Hematopoietic multipotent progenitor cell treated with erythropoietin and hydrocortisone succinate and interleukin-3 and kit ligand, for 15 days (in vitro differentiated cells): ENCODE measurements around the gene PHACTR4.
"Not testable (repeated sequence)": the region's sequence is repeated elsewhere in the genome, so short reads cannot be mapped to it uniquely, and the experiment has no call there.

Source experiments
- DNase-seq: peaks from one replicate; pipeline ENCODE4 v3.0.0-alpha.2; 2015; ENCODE audit warnings: low spot score

PHACTR4 gene

DNA sequence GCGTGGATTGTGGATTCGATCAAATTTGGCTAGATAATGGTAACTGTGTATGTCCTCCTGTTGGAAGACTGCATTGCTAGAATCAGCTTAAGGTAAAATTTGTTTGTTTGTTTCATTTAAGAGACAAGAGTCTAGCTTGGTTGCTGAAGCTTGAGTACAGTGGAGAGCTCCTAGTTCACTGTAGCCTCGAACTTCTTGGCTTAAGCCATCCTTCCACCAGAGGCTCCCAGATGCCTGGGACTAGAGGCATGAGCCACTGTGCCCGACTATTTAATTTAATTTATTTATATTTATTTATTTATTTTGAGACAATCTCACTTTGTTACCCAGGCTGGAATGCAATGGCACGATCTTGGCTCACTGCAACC is 1.5 kb downstream of the PHACTR4 start:
- DNase-seq, result no peak

DNA sequence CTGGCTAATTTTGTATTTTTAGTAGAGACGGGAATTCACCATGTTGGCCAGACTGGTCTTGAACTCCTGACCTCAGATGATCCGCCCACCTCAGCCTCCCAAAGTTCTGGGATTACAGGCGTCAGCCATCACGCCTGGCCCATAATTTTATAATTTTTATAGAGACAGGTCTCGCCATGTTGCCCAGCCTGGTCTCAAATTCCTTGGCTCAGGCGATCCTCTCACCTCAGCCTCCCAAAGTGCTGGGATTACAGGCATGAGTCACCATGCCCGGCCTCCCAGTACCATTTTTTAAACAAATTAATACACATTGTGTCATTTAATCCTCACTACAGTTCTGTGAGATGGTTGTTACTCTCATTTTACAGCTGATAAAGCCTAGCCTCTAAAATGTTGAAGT is 3.9 kb downstream of the PHACTR4 start:
- DNase-seq, result not testable (repeated sequence)

DNA sequence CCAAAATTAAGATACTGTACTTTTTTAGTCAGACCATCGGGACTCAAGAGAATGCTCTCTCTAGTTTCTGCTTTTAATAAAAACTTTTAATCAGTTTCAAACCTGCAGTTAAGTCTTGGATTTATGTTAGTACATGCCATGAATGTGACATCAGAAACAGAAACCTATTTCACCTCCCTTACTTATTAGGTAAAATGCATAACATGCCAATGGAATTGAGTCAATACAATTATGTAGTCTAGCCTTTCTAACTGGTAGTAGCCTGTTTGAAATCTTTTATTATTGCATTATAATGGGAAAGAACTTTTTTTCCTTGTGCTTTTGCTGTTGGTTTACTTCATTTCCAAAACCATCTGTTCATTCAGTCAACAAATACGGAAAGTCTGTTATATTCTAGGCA is 4.8 kb downstream of the PHACTR4 start:
- no peak for DNase-seq

DNA sequence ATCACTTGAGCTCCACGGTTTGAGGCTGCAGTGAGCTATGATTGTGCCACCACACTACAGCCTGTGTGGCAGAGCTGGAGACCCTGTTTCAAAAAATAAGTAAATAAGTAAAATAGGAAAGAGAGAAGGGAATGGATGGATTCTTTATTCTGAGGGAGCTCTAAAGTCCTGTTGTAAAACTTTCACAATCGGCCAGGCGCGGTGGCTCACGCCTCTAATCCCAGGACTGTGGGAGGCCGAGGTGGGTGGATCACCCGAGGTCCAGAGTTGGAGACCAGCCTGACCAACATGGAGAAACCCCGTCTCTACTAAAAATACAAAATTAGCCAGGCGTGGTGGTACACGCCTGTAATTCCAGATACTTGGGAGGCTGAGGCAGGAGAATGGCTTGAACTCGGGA is 6.1 kb downstream of the PHACTR4 start:
- not testable (repeated sequence) for DNase-seq

DNA sequence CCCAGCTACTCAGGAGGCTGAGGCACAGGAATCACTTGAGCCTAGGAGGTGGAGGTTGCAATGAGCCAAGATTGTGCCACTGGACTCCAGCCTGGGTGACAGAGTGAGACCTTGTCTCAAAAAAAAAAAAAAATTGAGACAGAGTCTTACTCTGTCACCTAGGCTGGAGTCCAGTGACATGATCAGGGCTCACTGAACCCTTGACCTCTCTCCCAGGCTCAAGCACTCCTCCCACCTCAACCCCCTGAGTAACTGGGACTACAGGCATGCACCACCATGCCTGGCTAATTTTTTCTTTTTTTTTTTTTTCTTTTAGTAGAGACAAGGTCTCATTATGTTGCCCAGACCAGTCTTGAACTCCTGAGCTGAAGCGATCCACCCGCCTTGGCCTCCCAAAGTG is 6.7 kb downstream of the PHACTR4 start:
- DNase-seq, result not testable (repeated sequence)

DNA sequence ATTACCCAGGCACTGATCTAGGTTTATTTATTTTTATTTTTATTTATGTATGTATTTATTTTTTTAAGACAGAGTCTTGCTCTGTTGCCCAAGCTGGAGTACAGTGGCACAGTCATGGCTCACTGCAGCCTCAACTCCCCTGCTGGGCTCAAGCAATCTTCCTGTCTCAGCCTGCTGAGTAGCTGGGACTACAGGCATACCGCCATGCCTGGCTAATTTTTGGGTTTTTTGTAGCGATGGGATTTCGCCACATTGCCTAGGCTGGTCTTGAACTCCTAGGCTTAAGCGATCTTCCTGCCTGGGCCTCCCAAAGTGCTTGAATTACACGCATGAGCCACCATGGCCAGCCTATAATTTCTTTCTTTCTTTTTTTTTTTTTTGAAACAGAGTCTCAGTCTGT is 9.4 kb downstream of the PHACTR4 start:
- no peak for DNase-seq

DNA sequence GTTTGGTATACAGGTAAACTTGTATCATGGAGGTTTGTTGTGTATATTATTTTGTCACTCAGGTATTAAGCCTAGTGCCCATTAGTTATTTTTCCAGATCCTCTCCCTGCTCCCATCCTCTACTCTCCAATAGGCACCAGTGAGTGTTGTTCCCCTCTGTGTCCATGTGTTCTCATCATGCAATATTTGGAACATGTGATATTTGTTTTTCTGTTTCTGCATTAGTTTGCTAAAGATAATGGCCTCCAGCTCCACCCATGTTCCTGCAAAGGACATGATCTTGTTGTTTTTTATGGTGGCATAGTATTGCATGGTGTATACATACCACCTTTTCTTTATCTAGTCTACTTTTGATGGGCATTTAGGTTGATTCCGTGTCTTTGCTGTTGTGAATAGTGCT is 10.9 kb downstream of the PHACTR4 start:
- DNase-seq, result no peak

DNA sequence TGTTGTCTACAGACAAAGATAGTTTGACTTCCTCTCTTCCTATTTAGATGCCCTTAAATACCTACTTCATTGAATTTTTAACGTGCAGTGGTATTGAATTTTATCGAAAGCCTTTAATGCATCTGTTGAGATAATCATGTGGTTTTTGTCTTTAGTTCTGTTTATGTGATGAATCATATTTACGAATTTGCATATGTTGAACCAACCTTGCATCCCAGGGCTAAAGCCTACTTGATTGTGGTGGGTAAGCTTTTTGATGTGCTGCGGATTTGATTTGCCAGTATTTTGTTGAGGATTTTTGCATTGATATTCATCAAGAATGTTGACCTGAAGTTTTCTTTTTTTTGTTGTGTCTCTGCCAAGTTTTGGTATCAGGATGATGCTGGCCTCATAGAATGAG is 14.2 kb downstream of the PHACTR4 start:
- DNase-seq, result not testable (repeated sequence)

DNA sequence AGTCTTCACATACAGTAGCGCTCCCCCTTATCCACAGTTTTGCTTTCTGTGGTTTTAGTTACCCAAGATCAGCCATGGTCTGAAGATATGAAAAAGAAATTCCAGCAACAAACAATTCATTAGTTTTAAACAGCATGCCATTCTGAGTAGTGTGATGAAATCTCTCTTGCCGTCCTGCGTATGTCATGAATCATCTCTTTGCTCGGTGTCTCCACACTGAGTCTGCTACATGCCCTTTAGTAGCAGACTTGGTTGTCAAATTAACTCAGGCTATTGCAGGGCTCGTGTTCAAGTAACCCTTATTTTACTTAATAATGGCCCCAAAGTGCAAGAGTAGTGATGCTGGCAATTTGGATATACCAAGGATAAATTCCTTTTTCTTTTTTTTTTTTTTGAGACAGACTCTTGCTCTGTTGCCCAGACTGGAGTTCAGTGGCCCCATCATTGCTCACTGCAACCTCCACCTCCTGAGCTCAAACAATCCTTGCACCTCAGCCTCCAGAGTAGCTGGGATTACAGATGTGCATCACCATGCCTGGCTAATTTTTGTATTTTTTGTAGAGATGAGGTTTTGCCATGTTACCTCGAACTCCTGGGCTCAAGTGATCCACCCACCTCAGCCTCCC is 22.6 kb downstream of the PHACTR4 start:
- no peak for DNase-seq

DNA sequence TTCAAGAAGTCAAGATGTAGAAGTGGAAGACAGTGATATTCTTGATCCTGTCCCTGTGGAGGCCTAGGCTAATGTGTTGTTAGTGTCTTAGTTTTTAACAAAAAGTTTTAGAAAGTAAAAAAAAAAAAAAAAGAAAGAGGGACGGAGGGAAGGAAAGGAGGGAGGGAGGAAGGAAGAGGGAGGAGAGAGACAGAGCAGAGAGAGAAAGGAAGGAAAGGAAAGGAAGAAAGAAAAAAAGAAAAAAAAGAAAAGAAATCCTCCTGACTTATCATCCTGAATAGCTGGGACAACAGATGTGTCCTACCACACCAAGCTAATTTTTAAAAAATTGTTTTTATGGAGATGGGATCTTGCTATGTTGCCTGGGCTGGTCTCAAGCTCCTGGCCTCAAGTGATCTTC is 24.6 kb downstream of the PHACTR4 start:
- DNase-seq, result no peak

DNA sequence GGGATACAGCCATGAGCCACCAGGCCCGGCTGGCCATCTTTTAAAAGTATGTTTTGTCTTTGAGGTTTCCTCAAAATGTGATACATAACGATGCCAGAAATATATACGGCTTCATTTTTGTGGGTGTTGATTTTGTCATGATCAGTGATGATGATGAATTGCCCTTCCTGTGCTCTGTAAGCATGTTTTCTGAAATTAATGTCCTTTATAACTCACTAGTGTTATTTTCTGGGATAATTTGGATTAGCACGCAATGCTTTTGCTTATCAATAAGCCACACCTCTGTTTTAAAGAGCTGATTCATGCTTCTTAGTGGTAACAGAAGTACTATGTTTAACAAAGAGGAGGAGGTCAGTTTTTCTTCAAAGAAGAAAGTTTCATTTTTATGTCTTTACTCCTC is 25.6 kb downstream of the PHACTR4 start:
- DNase-seq, result peak; percentile 68

DNA sequence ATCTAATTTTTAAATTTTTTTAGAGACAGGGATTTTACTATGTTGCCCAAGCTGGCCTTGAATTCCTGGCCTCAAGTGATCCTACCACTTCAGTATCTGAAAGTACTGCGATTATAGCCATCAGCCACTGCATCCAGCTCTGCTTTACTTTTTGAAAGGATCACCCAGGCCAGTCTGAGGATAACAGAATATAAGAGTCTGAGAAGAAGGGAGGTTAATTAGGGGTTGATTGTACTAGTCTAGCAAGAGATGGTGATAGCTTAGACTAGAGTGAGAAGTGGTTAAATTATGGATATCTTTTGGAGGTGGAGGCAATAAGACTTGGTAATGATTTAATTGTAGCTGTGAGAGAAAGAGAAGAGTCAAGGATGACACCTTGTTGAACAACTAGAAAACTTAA is 32.2 kb downstream of the PHACTR4 start:
- DNase-seq, result no peak

DNA sequence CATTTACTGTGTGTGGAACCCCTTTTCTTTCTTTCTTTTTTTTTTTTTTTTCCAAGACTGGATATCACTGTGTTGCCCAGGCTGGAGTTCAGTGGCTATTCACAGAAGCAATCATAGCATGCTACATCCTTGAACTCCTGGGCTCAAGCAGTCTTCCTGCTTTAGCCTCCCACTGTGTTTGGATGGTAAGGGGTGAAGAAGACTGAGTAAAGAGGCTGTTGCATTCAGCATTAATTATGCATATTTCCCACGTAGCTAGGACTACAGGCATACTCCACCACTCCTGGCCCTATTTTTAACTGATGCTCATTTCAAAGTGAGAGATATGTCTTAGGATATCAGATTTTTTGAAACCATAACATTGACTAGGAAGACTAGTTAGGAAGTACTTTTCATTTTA is 39.5 kb downstream of the PHACTR4 start:
- DNase-seq, result no peak

DNA sequence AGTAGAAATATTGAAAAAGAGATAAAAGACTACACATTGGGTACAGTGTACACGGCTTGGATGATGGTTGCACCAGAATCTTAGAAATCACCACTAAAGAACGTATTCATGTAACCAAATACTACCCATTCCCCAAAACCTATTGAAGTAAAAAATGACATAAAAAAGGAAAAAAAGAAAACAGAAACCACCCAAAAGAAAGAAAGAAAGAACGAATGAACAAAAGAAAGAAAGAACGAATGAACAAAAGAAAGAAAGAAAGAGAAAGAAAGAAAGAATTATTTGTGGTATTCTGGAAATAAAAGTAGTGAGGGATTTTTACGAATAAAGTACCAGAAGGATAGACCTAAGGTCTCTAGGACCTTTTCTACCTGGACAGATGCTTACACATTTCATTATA is 42.1 kb downstream of the PHACTR4 start:
- DNase-seq, result no peak

DNA sequence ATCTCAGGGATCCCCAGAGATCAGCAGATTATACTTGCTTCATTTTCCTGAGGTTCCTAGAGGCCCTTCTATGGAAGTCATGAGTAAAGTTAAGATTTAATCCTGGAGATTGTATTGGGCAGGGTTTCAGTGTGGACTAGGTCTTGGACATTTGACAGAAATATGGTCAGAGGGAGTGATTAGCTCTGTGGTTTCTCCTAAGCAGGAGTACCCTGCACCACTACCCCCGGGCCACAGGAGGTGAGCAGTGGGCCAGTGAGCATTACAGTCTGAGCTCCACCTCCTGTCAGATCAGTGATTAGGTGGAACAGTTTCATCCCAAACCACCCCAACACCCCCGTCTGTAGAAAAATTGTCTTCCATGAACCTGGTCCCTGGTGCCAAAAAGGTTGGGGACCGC is 43.2 kb downstream of the PHACTR4 start:
- DNase-seq, result no peak

DNA sequence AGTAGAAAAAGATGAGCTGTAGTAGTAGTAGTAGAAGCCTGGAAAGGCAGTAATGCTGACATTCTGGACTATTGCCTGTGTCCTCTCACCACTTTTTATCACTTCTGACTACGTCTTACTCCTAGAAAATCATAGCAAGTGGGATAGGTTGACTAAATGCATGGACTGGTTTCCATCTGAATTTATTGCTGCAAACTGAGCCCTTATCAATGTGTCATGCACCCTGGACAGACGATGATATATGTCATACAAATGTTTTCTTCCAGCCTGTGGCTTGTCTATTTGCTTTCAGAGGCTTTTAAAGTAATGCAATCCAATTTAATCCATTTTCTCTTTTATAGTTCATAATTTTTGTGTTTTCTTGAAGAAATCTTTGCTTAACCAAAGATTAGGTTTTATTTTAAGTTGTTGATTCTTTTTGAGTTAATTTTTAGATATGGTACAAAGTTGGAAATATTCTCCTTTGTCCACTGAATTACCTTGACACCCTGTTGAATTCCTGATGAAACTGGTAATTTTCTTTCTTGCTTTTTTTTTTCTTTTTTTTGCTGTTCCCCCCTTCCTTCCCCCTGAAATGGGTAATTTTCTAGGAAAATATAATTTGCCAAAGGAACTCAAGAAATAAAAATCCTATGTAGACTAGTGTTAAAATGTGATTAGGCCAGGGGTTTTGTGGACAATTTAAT is 47.1 kb downstream of the PHACTR4 start:
- peak; percentile 25 for DNase-seq

DNA sequence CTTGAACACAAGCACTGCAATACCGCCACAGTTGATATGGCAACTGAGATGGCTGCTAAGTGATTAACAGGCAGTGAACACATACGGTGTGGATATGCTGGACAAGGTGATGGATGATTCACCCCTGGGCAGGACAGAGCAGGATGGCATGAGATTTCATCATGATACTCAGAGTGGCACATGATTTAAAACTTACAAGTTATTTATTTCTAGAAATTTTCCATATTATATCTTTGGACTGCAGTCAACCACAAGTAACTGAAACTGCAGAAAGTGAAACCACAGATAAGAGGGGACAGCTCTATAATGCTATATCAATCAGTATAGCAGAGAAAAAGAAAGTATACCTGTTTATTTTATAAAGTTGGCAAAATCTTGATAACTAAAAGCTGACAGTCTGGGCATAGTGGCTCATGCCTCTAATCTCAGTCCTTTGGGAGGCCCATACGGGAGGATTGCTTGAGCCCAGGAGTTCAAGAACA is 47.9 kb downstream of the PHACTR4 start:
- DNase-seq, result peak; percentile 30

DNA sequence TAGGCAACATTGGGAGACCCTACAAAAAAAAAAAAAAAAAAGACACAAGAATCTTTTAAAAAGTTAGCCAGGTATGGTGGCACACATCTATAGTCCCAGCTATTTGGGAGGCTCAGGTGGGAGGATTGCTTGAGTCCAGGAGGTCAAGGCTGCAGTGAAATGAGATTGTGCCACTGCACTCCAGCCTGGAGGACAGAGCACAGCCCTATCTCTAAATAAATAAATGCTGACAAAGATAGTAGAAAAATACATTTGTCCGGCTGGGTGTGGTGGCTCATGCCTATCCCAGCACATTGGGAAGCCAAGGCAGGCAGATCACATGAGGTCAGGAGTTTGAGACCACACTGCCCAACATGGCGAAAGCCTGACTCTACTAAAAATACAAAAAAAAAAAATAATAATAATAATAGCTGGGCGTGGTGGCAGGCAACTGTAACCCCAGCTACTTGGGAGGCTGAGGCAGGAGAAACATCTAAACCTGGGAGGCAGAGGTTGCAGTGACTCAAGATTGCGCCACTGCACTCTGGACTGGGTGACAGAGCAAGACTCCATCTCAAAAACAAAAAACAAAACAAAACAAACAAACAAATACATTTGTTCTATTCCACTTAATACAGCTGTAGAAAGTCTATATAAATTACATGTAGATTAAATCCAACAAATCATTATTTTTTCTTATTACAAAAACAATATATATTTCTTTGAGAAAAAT is 48.5 kb downstream of the PHACTR4 start:
- no peak for DNase-seq

DNA sequence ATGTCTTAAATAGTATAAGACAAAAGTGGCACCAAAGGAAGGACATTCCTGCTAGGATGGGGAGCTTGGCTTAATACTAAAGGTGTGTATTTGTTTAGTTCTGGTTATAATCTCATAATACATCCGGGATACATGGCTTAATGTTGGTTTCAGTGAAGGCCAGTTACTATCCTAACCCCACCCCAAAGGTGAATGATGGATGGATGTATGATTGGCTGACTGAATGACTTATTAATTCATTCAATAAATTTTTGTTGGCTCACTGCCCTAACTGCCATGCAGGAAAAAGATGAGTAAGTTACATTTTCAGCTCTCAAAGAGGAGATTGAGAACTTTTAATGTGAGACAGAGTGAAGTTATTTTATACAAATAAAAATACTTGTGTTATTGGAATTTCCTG is 52.2 kb downstream of the PHACTR4 start:
- DNase-seq, result no peak

DNA sequence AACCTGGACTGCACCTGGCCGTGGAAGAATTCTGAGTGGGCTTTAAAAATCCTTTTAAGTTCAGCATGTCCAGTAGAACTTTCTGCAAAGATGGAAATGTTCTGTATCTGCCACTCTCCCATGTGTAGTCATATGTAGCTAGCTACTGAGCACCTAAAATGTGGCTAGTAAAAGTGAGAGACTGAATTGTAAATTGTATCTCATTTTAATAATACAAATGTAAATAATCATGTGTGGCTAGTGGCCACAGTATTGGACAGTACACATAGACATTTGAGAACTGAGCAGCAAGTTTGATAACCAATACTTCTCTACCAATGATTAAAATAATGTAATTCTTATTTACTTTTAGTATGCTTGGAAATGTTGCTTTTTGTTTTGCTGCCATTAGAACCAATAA is 57.3 kb downstream of the PHACTR4 start:
- no peak for DNase-seq

DNA sequence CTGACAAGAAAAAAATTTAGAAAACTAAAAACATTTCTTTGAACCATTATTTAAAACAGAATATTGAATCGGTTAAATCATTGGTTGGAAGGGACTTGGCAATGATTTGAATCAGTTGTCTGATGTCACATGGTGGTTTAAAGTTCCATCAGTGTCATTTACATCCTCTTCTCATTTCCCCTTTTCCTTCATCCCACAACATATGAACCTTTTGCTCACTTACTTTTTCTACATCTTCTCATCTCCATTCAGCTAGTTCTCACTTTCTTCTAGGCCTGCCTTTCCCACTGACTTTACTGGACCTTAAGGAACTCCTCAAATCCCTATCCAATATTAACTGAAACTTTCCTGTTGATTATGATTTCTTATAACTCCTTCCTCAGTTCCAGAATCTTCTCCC is 58.5 kb downstream of the PHACTR4 start:
- DNase-seq, result no peak

DNA sequence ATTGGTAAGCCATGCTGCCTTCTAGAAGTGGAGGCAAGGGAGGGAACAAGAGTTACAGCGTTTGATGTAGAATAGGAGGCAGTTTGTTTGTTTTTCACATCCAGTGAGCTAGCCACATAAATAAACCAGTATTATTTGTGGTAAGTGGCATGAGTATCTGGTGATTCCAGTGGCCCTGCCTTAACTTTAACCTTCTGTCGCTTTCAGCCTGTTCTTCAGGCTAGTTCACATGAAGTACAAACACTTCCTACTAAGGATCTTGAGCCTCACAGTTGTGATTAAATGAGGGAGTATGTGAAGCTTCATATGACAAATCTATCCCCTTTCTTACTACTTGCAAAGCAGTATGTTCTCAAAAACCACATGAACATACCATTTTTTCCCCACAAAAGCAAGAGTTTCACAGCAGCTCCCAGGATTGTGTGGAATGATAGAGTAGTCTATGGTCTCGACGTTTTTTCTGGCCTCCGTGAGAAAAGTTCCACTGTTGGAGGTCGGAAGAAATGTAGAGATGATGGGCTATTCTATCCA is 59.5 kb downstream of the PHACTR4 start:
- no peak for DNase-seq

DNA sequence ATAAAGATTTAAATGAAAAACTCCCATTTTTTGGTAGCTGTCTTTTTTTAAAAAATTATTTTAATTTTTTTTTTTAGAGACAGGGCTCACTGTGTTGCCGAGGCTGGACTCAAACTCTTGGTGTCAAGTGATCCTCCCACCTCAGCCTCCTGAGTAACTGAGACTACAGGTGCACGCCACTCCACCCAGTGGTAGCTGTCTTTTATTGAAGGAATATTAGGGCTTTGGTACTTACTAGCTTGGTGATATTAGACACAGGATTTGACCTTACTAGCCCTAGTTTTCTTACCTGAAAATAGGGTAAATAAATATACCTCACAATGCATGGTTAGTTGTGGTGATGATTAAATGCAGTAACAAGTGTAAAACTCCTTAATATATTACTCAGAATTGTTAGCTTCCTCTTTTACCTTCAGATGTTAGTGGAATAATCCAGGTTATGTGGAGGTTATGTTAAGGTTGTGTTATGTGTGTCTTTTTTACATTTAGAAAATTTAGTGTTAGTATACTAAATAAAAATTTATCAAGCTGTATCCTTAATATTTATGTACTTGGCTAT is 66.8 kb downstream of the PHACTR4 start:
- no peak for DNase-seq
